GM23338 (cell line): Measurements from ENCODE around the gene IFITM10.

ENCODE experiments used
- ZNF331 ChIP-seq: fragments of 250-450 bp; sonication (Bioruptor Pico); IDR thresholded peaks from 2 replicates; pipeline ENCODE4 v1.5.0; 2020; ENCODE audit warnings: low read depth, mild to moderate bottlenecking, moderate library complexity
- TF ChIP-seq, protein P1 (sequence below), 2 experiments: fragments of 200-600 bp in 1 of 2; sonication (generic) in 1 of 2; conservative IDR thresholded peaks; 2 replicates each; pipeline versions ENCODE4 v1.5.1 to v1.6.1; 2016 to 2017; ENCODE audit warnings: antibody characterized with exemption in 2 of 2, low read depth in 2 of 2, mild to moderate bottlenecking in 2 of 2, moderate library complexity in 1 of 2

DNA sequence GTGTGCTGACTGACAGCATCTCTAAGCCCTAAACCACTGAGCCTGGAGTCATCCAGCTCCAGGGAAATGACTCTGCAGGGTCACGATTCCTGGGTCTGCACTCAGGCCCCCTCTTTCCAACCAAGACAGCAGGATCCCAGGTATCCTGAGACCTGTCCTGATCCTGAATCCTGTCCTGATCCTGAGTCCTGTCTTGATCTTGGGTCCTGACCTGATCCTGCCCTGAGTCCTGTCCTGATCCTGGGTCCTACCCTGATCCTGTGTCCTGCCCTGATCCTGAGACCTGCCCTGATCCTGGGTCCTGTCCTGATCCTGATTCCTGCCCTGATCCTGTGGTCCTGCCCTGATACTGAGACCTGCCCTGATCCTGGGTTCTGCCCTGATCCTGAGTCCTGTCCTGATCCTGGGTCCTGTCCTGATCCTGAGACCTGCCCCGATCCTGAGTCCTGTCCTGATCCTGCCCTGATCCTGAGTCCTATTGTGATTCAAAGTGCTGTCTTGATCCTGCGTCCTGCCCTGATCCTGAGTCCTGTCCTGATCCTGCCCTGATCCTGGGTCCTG lies 54.8 kb downstream of the IFITM10 start:
- TF ChIP-seq, protein P1, sequence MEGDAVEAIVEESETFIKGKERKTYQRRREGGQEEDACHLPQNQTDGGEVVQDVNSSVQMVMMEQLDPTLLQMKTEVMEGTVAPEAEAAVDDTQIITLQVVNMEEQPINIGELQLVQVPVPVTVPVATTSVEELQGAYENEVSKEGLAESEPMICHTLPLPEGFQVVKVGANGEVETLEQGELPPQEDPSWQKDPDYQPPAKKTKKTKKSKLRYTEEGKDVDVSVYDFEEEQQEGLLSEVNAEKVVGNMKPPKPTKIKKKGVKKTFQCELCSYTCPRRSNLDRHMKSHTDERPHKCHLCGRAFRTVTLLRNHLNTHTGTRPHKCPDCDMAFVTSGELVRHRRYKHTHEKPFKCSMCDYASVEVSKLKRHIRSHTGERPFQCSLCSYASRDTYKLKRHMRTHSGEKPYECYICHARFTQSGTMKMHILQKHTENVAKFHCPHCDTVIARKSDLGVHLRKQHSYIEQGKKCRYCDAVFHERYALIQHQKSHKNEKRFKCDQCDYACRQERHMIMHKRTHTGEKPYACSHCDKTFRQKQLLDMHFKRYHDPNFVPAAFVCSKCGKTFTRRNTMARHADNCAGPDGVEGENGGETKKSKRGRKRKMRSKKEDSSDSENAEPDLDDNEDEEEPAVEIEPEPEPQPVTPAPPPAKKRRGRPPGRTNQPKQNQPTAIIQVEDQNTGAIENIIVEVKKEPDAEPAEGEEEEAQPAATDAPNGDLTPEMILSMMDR (conservative IDR thresholded peaks at IDR 0.05; ENCODE audit: low read depth in 2 of 2) = no peak
- TF ChIP-seq ZNF331 = no peak
